ENCODE data around the gene HOXD10.

HOXD10 gene

GRCh38 chr2:176114930-176115625 lies 1.5 kb upstream of the HOXD10 start:
- Histone ChIP-seq H3K27me3 (replicated peaks; ENCODE audit: control insufficient read depth, insufficient read depth, low read length) (peaks cover 6% of the 10 kb centered on the region), H3K36me3 (ENCODE audit: control insufficient read depth, insufficient read depth, low read length) (no peaks in the 10 kb centered on the region), H3K4me3 (replicated peaks; ENCODE audit: low read depth, low read length) (no peak overlapping the region)
- no peak for DNase-seq (ENCODE audit: extremely low read depth, insufficient read length)
- TF ChIP-seq CTCF (IDR thresholded peaks at IDR 0.05; ENCODE audit: insufficient read depth, low read length, poor library complexity, severe bottlenecking): no peak

- no peak overlapping the region for H3K4me3 ChIP-seq (replicated peaks; ENCODE audit: low read depth, low read length)
- TF ChIP-seq CTCF (IDR thresholded peaks at IDR 0.05; ENCODE audit: insufficient read depth, low read length, poor library complexity, severe bottlenecking): no peak
- H3K27me3 ChIP-seq (replicated peaks; ENCODE audit: control insufficient read depth, insufficient read depth, low read length): peaks cover 4% of the 10 kb centered on the region
- no peak for DNase-seq (ENCODE audit: extremely low read depth, insufficient read length)
- no peaks in the 10 kb centered on the region for H3K36me3 ChIP-seq (ENCODE audit: control insufficient read depth, insufficient read depth, low read length)
Measured at GRCh38 chr2:176117162-176117822, 714 bp downstream of the HOXD10 start.

- H3K27me3 ChIP-seq (replicated peaks; ENCODE audit: control insufficient read depth, insufficient read depth, low read length): peaks cover 4% of the 10 kb centered on the region
- DNase-seq (ENCODE audit: extremely low read depth, insufficient read length): no peak
- H3K36me3 ChIP-seq (ENCODE audit: control insufficient read depth, insufficient read depth, low read length): no peaks in the 10 kb centered on the region
- no peak overlapping the region for H3K4me3 ChIP-seq (replicated peaks; ENCODE audit: low read depth, low read length)
- TF ChIP-seq CTCF (IDR thresholded peaks at IDR 0.05; ENCODE audit: insufficient read depth, low read length, poor library complexity, severe bottlenecking): no peak
Measured at GRCh38 chr2:176117823-176118371, 1.3 kb downstream of the HOXD10 start.

- H3K36me3 ChIP-seq (ENCODE audit: control insufficient read depth, insufficient read depth, low read length): no peaks in the 10 kb centered on the region
- TF ChIP-seq CTCF (IDR thresholded peaks at IDR 0.05; ENCODE audit: insufficient read depth, low read length, poor library complexity, severe bottlenecking): peak; percentile 72
- DNase-seq (ENCODE audit: extremely low read depth, insufficient read length): no peak
- peaks cover 4% of the 10 kb centered on the region for H3K27me3 ChIP-seq (replicated peaks; ENCODE audit: control insufficient read depth, insufficient read depth, low read length)
- H3K4me3 ChIP-seq (replicated peaks; ENCODE audit: low read depth, low read length): no peak overlapping the region
Measured at GRCh38 chr2:176118601-176119339, 2.2 kb downstream of the HOXD10 start.

- DNase-seq (ENCODE audit: extremely low read depth, insufficient read length): no peak
- H3K27me3 ChIP-seq (replicated peaks; ENCODE audit: control insufficient read depth, insufficient read depth, low read length): peaks cover 6% of the 10 kb centered on the region
- H3K4me3 ChIP-seq (replicated peaks; ENCODE audit: low read depth, low read length): no peak overlapping the region
- no peak for TF ChIP-seq CTCF (IDR thresholded peaks at IDR 0.05; ENCODE audit: insufficient read depth, low read length, poor library complexity, severe bottlenecking)
- no peaks in the 10 kb centered on the region for H3K36me3 ChIP-seq (ENCODE audit: control insufficient read depth, insufficient read depth, low read length)
Measured at GRCh38 chr2:176120364-176121189, 4.0 kb downstream of the HOXD10 start.

Data from GM06990 (cell line).